GM06990 (cell line): Measurements from ENCODE around the gene C19orf47.
A peak's percentile ranks its signal among the peaks of the same experiment; 100 is the strongest.

ENCODE experiments used
- DNase-seq: peaks from one replicate; pipeline ENCODE4 v3.0.0-alpha.2; 2011; ENCODE audit not compliant: insufficient read length; ENCODE audit errors: extremely low read depth
- H3K27me3 ChIP-seq: replicated peaks from 2 replicates; pipeline ENCODE4 v1.6.0; 2011; ENCODE audit warnings: low read length; ENCODE audit not compliant: control insufficient read depth, insufficient read depth
- H3K36me3 ChIP-seq: 2 replicates; pipeline ENCODE4 v1.5.1; 2011; ENCODE audit warnings: low read length; ENCODE audit not compliant: control insufficient read depth, insufficient read depth
- H3K4me3 ChIP-seq: replicated peaks from 2 replicates; pipeline ENCODE4 v1.5.1; 2011; ENCODE audit warnings: low read depth, mild to moderate bottlenecking, control low read depth, low read length
- CTCF ChIP-seq: IDR thresholded peaks from 2 replicates; pipeline ENCODE4 v1.5.1; 2011; ENCODE audit warnings: low read length, control low read depth, mild to moderate bottlenecking, inconsistent platforms; ENCODE audit not compliant: insufficient read depth, poor library complexity, severe bottlenecking

C19orf47 gene

GRCh38 chr19:40360020-40360707 is 12.0 kb upstream of the C19orf47 start:
- H3K4me3 ChIP-seq: no peak overlapping the region
- H3K36me3 ChIP-seq: no peaks in the 10 kb centered on the region
- no peaks in the 10 kb centered on the region for H3K27me3 ChIP-seq
- no peak for TF ChIP-seq CTCF
- DNase-seq: no peak

- Histone ChIP-seq H3K36me3 (no peaks in the 10 kb centered on the region), H3K27me3 (no peaks in the 10 kb centered on the region), H3K4me3 (no peak overlapping the region)
- peak; percentile 73 for DNase-seq
- TF ChIP-seq CTCF: no peak
Observed at GRCh38 chr19:40358773-40359172, 10.6 kb upstream of the C19orf47 start.

GRCh38 chr19:40357640-40358039 is 9.4 kb upstream of the C19orf47 start:
- TF ChIP-seq CTCF: no peak
- no peak for DNase-seq
- no peak overlapping the region for H3K4me3 ChIP-seq
- no peaks in the 10 kb centered on the region for H3K36me3 ChIP-seq
- H3K27me3 ChIP-seq: no peaks in the 10 kb centered on the region

- Histone ChIP-seq H3K36me3 (no peaks in the 10 kb centered on the region), H3K27me3 (no peaks in the 10 kb centered on the region), H3K4me3 (no peak overlapping the region)
- DNase-seq: no peak
- TF ChIP-seq CTCF: no peak
Observed at GRCh38 chr19:40356681-40357595, 8.7 kb upstream of the C19orf47 start.

GRCh38 chr19:40355975-40356680 is 7.9 kb upstream of the C19orf47 start:
- H3K27me3 ChIP-seq: no peaks in the 10 kb centered on the region
- H3K4me3 ChIP-seq: no peak overlapping the region; the same call in none of the 2 replicates
- DNase-seq: peak; percentile 54
- H3K36me3 ChIP-seq: peaks cover 1% of the 10 kb centered on the region; the same call in 1 of the 2 replicates
- TF ChIP-seq CTCF: no peak
